SH-SY5Y (cell line): ENCODE data around the gene TRA2B.

Experiments
- GATA2 ChIP-seq: IDR thresholded peaks from 2 replicates; pipeline ENCODE4 v1.6.1; 2011; ENCODE audit warnings: mild to moderate bottlenecking, low read depth, low read length
- GATA3 ChIP-seq: IDR thresholded peaks from 2 replicates; pipeline ENCODE4 v1.6.1; 2011; ENCODE audit warnings: low read depth, mild to moderate bottlenecking, low read length, moderate library complexity

DNA sequence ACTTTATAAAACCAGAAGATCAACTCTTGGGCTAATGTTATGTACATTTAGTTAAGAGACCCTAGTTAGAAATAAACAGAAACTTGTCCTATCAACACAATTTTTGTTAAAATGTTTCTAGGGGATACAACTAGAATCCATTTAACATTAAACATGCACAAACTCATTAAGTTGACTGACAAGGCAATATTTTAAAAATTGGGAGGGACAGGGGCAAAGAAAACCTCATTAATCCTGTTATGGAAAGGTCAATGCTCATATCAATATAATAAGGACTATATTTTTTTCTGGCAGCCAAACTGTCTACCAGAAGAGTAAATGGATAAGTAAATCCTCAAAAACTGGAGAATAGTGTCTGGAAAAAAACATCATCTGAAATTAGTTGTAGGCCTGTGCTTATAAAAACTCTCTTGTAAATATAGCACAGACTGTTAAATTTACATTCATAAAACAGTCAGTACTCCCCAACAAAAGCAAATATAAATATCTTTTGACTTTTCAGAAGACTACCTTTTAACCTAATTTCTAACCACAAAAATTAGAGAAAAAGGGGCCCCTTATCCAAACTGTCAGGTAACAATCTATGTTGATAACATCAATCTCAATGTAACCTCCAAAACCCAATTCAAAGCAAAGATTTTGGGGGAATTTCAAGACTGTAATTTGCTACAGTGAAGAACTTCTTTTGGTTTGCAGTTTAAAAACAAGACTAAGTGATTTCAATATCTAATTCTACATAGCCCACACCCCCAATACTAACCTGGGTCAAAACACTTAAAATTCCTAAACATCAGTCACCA lies 4.2 kb downstream of the TRA2B start:
- TF ChIP-seq GATA2 (no peak), GATA3 (no peak)
